ENCODE measurements around the gene KANK2.

- TF ChIP-seq CTCF (IDR thresholded peaks at IDR 0.05) = no peak
- no peak for TF ChIP-seq POLR2A (IDR thresholded peaks at IDR 0.05)
These were observed 54.7 kb downstream of the KANK2 start for GRCh38 chr19:11142528-11143171.

Measured in Peyer's patch (tissue), 4 donors.